Thoracic aorta (tissue), 2 donors: ENCODE data around the gene ZNF716. TPM values are rescaled to one million over a fixed set of nuclear protein-coding genes. Genes with fewer than 3 reads are reported as not detected.

Source experiments
- ATAC-seq: fragments of 150-250 bp; one replicate; pipeline ENCODE4 v1.8.0; 2017; ENCODE audit warnings: low read depth; ENCODE audit not compliant: insufficient number of reproducible peaks, low FRiP score
- DNase-seq: peaks from one replicate; pipeline ENCODE4 v3.0.0-alpha.2; 2020; ENCODE audit warnings: low spot score
- H3K27ac ChIP-seq, 2 donors: fragments of 200-600 bp; sonication (generic); 1 replicate in 1 of 2; 2 replicates in 1 of 2; pipeline ENCODE4 v1.5.1; 2016; ENCODE audit warnings: mild to moderate bottlenecking in 2 of 2, moderate library complexity in 2 of 2
- H3K27me3 ChIP-seq: fragments of 200-600 bp; sonication (generic); replicated peaks from 2 replicates; pipeline ENCODE4 v1.6.0; 2016; ENCODE audit warnings: mild to moderate bottlenecking; ENCODE audit not compliant: insufficient read depth
- H3K36me3 ChIP-seq: fragments of 200-600 bp; sonication (generic); one replicate; pipeline ENCODE4 v1.5.1; 2016
- H3K4me1 ChIP-seq, 2 donors: fragments of 200-600 bp; sonication (generic); 1 replicate in 1 of 2; 2 replicates in 1 of 2; pipeline versions ENCODE4 v1.5.1 to v1.6.0; 2016; ENCODE audit warnings: low read depth in 2 of 2, mild to moderate bottlenecking in 1 of 2; ENCODE audit not compliant: control insufficient read depth in 1 of 2
- H3K4me3 ChIP-seq: fragments of 200-600 bp; sonication (generic); 2 replicates; pipeline ENCODE4 v1.5.1; 2016; ENCODE audit warnings: mild to moderate bottlenecking
- H3K9me3 ChIP-seq: fragments of 200-600 bp; sonication (generic); 2 replicates; pipeline ENCODE4 v1.5.1; 2016
- total RNA-seq, 2 donors: library from RNA; depleted of rRNA; stranded (reverse); fragments of >200 nt; gene quantifications; one replicate each; pipeline versions ENCODE4 v1.1.0 to v1.2.3, GENCODE V29; 2016
- TF ChIP-seq, protein P1 (sequence below): fragments of 200-600 bp; sonication (generic); IDR thresholded peaks from one replicate; pipeline ENCODE4 v1.5.1; 2019; ENCODE audit warnings: antibody characterized with exemption

The ZNF716 gene
- total RNA-seq, 2 donors from 2014 or later = not detected

GRCh38 chr7:57417736-57418135, 32.2 kb upstream of the ZNF716 start:
- no peaks in the 10 kb centered on the region for H3K36me3 ChIP-seq
- TF ChIP-seq, protein P1, sequence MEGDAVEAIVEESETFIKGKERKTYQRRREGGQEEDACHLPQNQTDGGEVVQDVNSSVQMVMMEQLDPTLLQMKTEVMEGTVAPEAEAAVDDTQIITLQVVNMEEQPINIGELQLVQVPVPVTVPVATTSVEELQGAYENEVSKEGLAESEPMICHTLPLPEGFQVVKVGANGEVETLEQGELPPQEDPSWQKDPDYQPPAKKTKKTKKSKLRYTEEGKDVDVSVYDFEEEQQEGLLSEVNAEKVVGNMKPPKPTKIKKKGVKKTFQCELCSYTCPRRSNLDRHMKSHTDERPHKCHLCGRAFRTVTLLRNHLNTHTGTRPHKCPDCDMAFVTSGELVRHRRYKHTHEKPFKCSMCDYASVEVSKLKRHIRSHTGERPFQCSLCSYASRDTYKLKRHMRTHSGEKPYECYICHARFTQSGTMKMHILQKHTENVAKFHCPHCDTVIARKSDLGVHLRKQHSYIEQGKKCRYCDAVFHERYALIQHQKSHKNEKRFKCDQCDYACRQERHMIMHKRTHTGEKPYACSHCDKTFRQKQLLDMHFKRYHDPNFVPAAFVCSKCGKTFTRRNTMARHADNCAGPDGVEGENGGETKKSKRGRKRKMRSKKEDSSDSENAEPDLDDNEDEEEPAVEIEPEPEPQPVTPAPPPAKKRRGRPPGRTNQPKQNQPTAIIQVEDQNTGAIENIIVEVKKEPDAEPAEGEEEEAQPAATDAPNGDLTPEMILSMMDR = no peak
- ATAC-seq = no peak
- no peak overlapping the region for H3K4me3 ChIP-seq
- no peaks in the 10 kb centered on the region for H3K9me3 ChIP-seq
- no peak for DNase-seq
- H3K4me1 ChIP-seq = no peaks in the 10 kb centered on the region
- no peaks in the 10 kb centered on the region for H3K27me3 ChIP-seq
- no peak overlapping the region for H3K27ac ChIP-seq

- Histone ChIP-seq H3K36me3 (no peaks in the 10 kb centered on the region), H3K27ac (no peak overlapping the region), H3K4me1 (no peaks in the 10 kb centered on the region), H3K4me3 (no peak overlapping the region), H3K9me3 (no peaks in the 10 kb centered on the region), H3K27me3 (no peaks in the 10 kb centered on the region)
- TF ChIP-seq, protein P1 = no peak
- no peak for DNase-seq
- no peak for ATAC-seq
Measured at GRCh38 chr7:57423768-57424167, 26.2 kb upstream of the ZNF716 start.

- no peaks in the 10 kb centered on the region for H3K36me3 ChIP-seq
- no peaks in the 10 kb centered on the region for H3K27me3 ChIP-seq
- no peak for ATAC-seq
Measured at GRCh38 chr7:57424515-57425238, 25.3 kb upstream of the ZNF716 start.

DNA sequence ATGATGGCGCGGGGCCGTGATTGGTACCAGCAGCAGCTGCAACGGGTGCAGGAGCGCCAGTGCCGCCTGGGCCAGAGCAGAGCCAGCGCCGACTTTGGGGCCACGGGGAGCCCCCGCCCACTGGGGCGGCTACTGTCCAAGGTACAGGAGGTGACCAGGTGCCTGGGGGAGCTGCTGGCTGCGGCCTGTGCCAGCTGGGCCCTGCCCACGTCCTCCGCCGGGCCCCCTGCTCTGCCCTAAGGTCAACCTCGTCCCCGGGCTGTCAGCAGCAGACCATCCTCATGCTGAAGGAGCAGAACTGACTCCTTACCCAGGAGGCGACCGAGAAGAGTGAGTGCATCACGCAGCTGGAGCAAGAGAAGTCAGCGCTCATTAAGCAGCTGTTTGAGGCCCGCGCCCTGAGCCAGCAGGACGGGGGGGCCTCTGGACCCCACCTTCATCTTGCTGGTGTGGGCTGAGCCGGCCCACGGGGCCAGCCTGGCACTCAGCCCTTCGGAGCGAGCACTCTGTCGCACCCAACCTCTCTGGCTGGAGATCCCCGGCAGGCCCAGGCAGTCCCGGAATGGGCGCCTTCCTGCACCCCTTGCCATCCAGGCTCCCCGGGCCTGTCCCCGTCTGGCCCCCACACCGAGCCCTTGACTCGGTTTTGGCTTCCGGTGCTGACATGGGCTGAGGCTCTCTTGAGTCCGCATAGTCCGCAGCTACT, 24.6 kb upstream of the ZNF716 start:
- ATAC-seq (no peak), DNase-seq (no peak)
- no peaks in the 10 kb centered on the region for H3K36me3 ChIP-seq
- H3K27me3 ChIP-seq = no peaks in the 10 kb centered on the region
- H3K27ac ChIP-seq = no peak overlapping the region
- H3K4me1 ChIP-seq = no peaks in the 10 kb centered on the region
- H3K4me3 ChIP-seq = no peak overlapping the region
- TF ChIP-seq, protein P1 = no peak
- H3K9me3 ChIP-seq = no peaks in the 10 kb centered on the region

More at GRCh38 chr7:57424515-57425238, 25.3 kb upstream of the ZNF716 start:
- no peaks in the 10 kb centered on the region for H3K9me3 ChIP-seq
- H3K4me3 ChIP-seq = no peak overlapping the region
- TF ChIP-seq, protein P1 = no peak
- no peaks in the 10 kb centered on the region for H3K4me1 ChIP-seq
- DNase-seq = no peak
- no peak overlapping the region for H3K27ac ChIP-seq

DNA sequence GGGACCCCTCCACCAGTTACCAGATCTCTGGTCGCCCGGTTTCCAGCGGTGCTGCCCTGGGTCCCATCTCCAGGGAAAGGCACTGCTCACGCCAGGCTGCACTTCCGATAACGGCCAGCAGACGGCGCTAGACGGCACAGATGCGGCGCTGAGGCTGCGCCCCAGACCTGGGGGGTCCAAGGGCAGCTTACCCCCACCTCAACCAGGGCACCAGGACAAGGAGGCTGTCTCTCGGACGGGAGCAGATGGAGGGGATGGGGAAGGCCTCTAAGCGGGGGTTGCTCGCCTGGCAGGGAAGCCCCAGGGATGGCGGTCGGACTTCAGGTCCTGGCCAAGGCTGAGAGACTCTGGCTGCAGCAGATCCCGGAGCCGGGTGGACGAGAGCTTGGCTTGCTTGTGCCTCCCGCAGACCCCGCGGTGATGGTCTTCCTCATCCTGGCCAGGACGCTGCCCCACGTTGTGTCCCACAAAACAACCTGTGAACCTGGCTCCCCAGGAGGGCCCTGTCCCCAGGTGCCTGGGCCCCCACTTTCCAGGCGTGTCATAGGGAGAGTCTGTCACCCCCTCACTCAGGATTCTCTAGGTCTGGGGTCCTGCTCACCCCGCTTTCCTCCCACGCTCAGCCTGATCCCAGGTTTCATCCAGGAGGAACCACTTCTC, 23.9 kb upstream of the ZNF716 start:
- Histone ChIP-seq H3K36me3 (no peaks in the 10 kb centered on the region), H3K4me1 (no peaks in the 10 kb centered on the region), H3K4me3 (no peak overlapping the region), H3K27ac (no peak overlapping the region), H3K9me3 (no peaks in the 10 kb centered on the region), H3K27me3 (no peaks in the 10 kb centered on the region)
- TF ChIP-seq, protein P1 = peak; percentile 26
- ATAC-seq (no peak), DNase-seq (no peak)
